ENCODE results near the gene CAT.

GRCh38 chr11:34407121-34407813, 31.5 kb upstream of the CAT start:
- TF ChIP-seq EZH2 (IDR thresholded peaks at IDR 0.05): no peak
- TF ChIP-seq POLR2AphosphoS5 (IDR thresholded peaks at IDR 0.05; ENCODE audit: borderline replicate concordance, low read depth, low read length): no peak
